Lower leg skin (tissue), 4 donors: Measurements from ENCODE around the gene LSMEM2. TPM values are rescaled to one million over a fixed set of nuclear protein-coding genes. Genes with fewer than 3 reads are reported as not detected.
A peak's percentile ranks its signal among the peaks of the same experiment; 100 is the strongest.

Experiments
- DNase-seq, 2 donors: peaks; one replicate each; pipeline ENCODE4 v3.0.0-alpha.2; 2019; ENCODE audit warnings: low spot score in 2 of 2
- H3K4me3 ChIP-seq: fragments of 200-600 bp; sonication (generic); 2 replicates; pipeline ENCODE4 v1.5.1; 2017; ENCODE audit warnings: mild to moderate bottlenecking, low read depth; ENCODE audit not compliant: poor library complexity, severe bottlenecking
- POLR2A ChIP-seq, 2 donors: fragments of 450-650 bp; IDR thresholded peaks; one replicate each; pipeline ENCODE4 v1.6.1; 2016 to 2017; ENCODE audit warnings: antibody characterized with exemption in 2 of 2, mild to moderate bottlenecking in 1 of 2, moderate library complexity in 1 of 2
- WGBS, 2 donors: methylation state at CpG; one replicate each; pipeline ENCODE4 v1.1.5; 2018; 5-methylcytosine and 5-hydroxymethylcytosine counted together
- intact Hi-C: fragments of 100-400 bp; cut with DNase I; formaldehyde crosslinking; loops from one replicate; pipeline ENCODE4 v1.15.0; 2023; ENCODE audit warnings: low total_unique reads
- total RNA-seq, 4 donors: library from RNA; depleted of rRNA; stranded (reverse); fragments of >200 nt; gene quantifications; one replicate each; pipeline ENCODE4 v1.1.0, GENCODE V29; 2016
- TF ChIP-seq, protein P1 (sequence below), 3 donors: fragments of 450-650 bp; IDR thresholded peaks; one replicate each; pipeline ENCODE4 v1.5.1; 2016; ENCODE audit warnings: antibody characterized with exemption in 3 of 3, mild to moderate bottlenecking in 3 of 3, moderate library complexity in 2 of 3

Gene LSMEM2
- total RNA-seq, 4 donors from 2014 or later = 0.37 to 0.62 TPM; not detected in 2

DNA sequence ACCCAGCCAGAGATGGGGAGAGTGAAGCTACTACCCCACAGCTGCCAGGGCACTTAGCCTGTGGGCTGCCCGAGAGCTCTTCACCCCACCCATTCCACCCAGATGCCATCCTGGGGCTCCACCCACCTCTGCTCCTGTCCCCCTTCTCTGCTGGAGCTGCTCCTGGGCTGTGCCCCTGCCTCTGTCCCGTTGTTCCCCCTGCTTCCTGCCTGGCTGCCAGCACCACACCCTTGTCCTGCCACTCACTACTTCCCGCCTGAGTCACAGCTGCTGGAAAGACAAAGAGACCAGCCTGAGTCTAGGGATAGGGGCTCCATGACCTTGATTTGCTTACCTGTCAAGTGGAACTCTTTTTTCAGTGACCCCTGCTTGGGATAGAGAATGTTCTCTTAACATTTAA is 30.5 kb upstream of the LSMEM2 start:
- no peak overlapping the region for H3K4me3 ChIP-seq
- WGBS, 2 donors = 5 to 10% methylated on average over 3 of the region's 3 CpGs
- DNase-seq = peak; percentile 72 to 96
- TF ChIP-seq, protein P1, sequence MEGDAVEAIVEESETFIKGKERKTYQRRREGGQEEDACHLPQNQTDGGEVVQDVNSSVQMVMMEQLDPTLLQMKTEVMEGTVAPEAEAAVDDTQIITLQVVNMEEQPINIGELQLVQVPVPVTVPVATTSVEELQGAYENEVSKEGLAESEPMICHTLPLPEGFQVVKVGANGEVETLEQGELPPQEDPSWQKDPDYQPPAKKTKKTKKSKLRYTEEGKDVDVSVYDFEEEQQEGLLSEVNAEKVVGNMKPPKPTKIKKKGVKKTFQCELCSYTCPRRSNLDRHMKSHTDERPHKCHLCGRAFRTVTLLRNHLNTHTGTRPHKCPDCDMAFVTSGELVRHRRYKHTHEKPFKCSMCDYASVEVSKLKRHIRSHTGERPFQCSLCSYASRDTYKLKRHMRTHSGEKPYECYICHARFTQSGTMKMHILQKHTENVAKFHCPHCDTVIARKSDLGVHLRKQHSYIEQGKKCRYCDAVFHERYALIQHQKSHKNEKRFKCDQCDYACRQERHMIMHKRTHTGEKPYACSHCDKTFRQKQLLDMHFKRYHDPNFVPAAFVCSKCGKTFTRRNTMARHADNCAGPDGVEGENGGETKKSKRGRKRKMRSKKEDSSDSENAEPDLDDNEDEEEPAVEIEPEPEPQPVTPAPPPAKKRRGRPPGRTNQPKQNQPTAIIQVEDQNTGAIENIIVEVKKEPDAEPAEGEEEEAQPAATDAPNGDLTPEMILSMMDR (IDR thresholded peaks at IDR 0.05) = no peak
- intact Hi-C loops = no loop called here

DNA sequence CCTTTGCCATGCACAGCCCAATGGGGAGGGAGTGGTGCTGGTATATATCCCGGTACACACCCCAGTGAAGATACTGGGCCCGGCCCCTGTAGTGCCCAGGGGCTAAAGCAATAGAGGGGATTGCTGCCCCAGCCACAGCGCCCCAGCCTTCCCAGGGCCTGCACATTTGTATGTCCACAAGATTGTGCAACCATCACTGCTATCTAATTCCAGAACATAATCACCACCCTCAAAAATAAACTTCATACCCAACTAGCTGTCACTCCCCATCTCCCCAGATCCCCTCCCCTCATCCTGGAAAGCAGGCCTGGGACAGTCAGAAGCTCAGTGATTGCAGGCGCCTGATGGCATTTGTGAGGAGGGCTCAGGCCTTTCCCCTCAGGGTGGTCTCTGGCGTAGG is 29.4 kb upstream of the LSMEM2 start:
- 61 to 79% methylated on average over 5 of the region's 5 CpGs for WGBS, 2 donors
- intact Hi-C loops = no loop called here
- no peak for DNase-seq

DNA sequence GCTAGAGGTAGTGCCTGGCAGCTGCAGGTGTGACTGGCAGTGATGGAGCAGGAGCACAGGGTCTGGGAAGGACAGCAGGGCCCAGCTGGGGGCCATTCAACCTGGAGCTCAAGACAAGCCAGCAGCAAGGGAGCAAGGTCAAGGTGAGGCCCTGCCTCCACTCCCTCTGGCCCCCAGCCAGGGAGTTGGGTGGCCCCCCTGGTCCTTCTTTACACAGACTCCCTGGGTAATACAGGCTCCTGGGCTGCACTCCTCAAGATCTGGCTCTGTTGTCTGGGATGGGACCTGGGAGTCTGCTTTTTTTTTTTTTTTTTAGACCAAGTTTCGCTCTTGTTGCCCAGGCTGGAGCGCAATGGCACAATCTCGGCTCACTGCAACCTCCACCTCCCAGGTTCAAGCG is 28.4 kb upstream of the LSMEM2 start:
- TF ChIP-seq, protein P1 (IDR thresholded peaks at IDR 0.05) = no peak
- TF ChIP-seq POLR2A (IDR thresholded peaks at IDR 0.05) = no peak
- WGBS, 2 donors = 95 to 98% methylated on average over 4 of the region's 4 CpGs
- DNase-seq = no peak
- no peak overlapping the region for H3K4me3 ChIP-seq
- intact Hi-C loops = no loop called here

More for the DNA sequence above, 29.4 kb upstream of the LSMEM2 start:
- no peak overlapping the region for H3K4me3 ChIP-seq
- no peak for TF ChIP-seq POLR2A (IDR thresholded peaks at IDR 0.05)
- TF ChIP-seq, protein P1 (IDR thresholded peaks at IDR 0.05) = no peak

DNA sequence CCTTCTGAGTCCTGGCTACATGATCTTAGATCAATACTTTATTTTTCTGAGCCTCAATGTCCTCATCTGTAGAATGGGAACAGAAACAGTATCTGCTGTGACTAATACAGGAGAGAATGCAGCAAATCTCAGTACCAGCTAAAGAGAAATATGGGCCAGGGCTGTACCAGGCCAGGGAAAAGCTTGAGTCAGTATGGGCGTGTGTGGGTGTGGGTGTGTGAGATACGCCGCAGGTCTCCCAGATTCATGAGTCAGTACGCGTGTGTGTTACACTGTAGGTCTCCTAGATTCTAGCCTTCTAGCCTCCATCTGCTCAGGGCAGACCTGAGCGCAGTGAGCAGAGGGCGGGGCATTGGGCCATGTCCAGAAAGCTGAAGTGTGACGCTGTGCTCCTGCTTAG is 27.7 kb upstream of the LSMEM2 start:
- TF ChIP-seq POLR2A (IDR thresholded peaks at IDR 0.05) = no peak
- TF ChIP-seq, protein P1 (IDR thresholded peaks at IDR 0.05) = no peak
- WGBS, 2 donors = 28 to 64% methylated on average over 7 to 8 of the region's 8 CpGs
- intact Hi-C loops = no loop called here
- DNase-seq = peak in 1 of 2 donors; percentile 48
- no peak overlapping the region for H3K4me3 ChIP-seq

DNA sequence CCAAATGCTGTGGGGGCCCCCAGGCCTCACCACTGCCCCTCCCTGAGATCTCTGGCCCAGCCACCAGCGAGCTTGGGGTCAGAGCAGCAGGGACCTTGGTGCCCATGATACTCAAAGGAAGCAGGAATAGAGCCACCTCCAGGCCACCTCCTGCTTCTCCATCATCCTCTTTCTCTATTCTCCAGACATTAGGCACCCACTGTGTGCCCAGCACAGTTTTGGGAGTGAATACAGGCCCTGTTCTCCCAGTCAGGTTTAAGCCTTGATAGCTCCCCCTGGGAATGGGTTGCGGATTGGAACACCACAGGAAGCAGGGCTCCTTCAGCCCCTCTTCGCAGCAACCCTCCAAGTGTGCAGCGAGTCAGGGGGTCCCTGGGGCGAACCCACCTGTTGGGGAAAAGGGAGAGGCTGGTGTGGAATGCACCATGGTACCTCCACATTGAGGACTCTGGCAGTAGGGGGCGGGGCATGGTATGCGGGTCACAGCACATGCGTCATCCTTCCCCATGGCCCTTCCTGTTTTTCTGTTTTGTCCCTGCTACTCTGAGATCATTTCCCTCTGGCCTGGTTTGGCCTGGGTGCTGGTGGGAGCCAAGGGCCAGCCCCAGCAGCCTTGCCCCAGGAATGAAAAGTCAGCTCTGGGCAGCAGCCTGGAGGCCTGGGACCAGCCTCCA is 24.2 kb upstream of the LSMEM2 start:
- no peak for TF ChIP-seq POLR2A (IDR thresholded peaks at IDR 0.05)
- TF ChIP-seq, protein P1 (IDR thresholded peaks at IDR 0.05) = no peak
- WGBS, 2 donors = 63 to 68% methylated on average over 8 of the region's 8 CpGs
- peak; percentile 72 to 95 for DNase-seq
- intact Hi-C loops = no loop called here
- H3K4me3 ChIP-seq = no peak overlapping the region

DNA sequence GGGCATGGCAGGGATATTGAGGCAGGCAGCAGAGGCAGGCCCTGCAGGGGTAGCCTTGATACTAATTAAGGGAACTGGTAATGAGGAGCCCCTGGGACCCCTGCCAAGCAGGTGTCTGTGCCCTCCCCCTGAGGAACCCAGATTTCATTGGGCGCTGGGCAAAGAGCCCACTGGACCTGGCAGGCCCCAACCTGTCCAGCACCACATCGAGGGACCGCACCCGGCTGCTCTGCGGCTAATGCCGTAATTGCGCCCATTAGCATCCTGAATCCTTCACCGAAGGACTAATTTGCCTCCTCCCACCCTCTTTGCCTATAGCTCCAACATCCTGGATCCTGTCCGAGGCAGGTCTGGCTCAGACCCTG is 23.7 kb upstream of the LSMEM2 start:
- TF ChIP-seq, protein P1 (IDR thresholded peaks at IDR 0.05) = no peak
- no peak for TF ChIP-seq POLR2A (IDR thresholded peaks at IDR 0.05)
- no peak for DNase-seq
- 36 to 46% methylated on average over 9 of the region's 9 CpGs for WGBS, 2 donors
- H3K4me3 ChIP-seq = no peak overlapping the region
- intact Hi-C loops = no loop called here
